Measurements from ENCODE around the gene SND1.

The SND1 gene

GRCh38 chr7:128093614-128094570 lies 441.9 kb downstream of the SND1 start:
- TF ChIP-seq, protein P1, sequence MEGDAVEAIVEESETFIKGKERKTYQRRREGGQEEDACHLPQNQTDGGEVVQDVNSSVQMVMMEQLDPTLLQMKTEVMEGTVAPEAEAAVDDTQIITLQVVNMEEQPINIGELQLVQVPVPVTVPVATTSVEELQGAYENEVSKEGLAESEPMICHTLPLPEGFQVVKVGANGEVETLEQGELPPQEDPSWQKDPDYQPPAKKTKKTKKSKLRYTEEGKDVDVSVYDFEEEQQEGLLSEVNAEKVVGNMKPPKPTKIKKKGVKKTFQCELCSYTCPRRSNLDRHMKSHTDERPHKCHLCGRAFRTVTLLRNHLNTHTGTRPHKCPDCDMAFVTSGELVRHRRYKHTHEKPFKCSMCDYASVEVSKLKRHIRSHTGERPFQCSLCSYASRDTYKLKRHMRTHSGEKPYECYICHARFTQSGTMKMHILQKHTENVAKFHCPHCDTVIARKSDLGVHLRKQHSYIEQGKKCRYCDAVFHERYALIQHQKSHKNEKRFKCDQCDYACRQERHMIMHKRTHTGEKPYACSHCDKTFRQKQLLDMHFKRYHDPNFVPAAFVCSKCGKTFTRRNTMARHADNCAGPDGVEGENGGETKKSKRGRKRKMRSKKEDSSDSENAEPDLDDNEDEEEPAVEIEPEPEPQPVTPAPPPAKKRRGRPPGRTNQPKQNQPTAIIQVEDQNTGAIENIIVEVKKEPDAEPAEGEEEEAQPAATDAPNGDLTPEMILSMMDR (IDR thresholded peaks at IDR 0.05), result no peak

DNA sequence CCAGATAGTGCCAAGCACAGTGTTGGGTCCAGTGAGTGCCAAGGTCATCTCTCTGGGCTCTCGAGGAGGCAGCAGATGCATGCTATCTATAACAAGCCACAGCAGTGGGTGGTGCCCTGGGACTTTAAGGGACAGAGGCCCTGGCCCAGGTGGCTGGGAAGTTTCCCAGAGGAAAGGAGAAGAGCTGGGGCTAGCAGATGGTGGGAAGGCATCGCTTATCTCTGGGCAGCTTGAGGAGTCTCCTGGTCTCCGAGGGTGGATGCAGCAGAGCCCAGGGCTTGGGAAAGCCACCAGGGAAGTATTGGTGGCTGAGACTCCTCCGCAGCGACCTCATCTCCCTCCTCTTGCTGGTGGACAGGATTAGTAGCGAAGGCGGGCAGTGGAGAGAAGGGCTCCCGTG lies 442.7 kb downstream of the SND1 start:
- TF ChIP-seq, protein P1 (IDR thresholded peaks at IDR 0.05), result no peak

DNA sequence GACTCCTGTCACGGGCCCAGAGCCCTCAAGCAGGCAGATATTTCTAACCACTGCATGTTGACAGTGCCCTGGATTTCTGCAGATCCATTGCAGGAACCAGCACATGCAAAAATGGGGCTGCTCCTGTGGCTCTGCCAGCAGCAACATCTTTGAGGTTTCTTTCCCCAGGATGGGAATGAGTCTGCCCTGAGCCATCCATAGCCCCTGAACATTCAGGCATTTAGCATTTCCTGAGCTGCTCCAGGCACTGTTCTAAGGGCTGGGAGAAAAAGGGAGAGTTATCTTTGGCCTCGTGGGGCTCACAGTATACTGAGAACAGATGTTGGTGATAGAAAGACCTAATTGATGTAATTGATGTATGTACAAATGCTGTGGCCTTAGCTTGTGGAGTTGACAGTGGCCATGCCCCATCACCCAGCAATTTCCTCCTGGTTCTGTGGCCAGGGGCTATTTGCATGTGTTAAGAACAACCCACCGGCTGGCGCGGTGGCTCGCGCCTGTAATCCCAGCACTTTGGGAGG lies 445.3 kb downstream of the SND1 start:
- TF ChIP-seq, protein P1 (IDR thresholded peaks at IDR 0.05), result no peak

GRCh38 chr7:128098629-128099028 lies 446.6 kb downstream of the SND1 start:
- TF ChIP-seq, protein P1 (IDR thresholded peaks at IDR 0.05), result no peak

DNA sequence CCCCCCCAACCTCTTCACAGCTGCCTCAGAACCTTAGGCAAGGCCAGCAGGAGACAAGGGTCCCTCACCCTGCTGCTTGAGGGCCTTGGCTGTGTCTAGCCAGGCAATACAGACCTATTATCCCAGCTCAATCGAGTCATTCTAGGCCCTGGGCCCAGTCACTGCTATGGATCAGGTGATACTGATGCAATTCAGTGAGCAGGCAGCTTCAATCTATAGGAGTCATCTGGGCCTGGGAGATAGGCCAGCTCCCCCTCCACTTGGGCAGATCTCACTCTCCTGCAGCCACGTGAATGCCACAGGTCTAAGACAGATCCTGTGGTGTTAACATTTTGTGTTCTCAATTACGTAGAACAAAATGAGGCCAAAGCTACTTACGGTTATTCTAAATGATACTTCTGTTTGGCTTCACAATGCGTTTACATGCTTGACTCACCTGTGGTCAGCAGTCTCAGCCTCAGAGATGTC lies 447.2 kb downstream of the SND1 start:
- TF ChIP-seq, protein P1 (IDR thresholded peaks at IDR 0.05), result no peak

- TF ChIP-seq, protein P1 (IDR thresholded peaks at IDR 0.05), result no peak
Observed at GRCh38 chr7:128100225-128100948, 448.4 kb downstream of the SND1 start.

DNA sequence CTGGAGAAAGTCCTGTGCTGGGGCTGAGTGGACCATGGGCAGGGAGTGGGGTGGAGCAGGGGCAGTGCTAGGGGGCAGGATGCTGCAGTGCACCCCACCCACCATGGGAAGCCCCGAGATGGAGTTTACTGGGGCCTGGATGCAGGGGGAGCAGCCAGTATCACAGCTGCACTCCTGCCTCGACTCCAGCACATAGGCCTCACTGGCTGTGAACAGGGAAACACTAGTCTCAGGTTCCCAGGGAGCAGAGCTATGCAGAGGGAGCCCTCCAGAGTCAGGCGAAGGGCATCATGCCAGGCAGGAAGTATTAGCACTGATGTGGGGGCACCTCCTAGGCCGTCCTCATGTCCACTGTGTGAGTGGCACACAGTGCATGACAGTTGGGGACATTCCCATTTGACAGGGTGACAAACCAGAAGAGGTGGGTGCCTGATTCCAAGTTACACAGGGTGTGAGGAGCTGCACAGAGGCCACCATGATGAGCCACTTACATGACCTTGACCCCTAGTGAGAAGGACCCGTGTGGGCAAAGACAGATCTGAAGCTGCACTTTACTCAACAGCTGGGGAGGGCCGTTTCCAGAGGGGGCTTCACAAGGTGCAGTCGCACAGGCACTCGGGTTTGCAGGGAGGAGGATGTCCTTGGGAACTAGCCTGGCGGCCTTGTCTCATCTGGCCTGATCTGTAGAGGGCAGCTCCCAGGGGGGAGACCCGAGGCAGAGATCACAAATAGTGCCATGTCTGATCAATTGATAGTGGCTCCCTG lies 449.1 kb downstream of the SND1 start:
- TF ChIP-seq, protein P1 (IDR thresholded peaks at IDR 0.05), result no peak

Measured in LNCAP (cell line).